KOPT-K1 (cell line): ENCODE measurements around the gene WNT6.

Source experiments
- H3K27ac ChIP-seq: fragments of 200-600 bp; sonication (generic); 2 replicates; pipeline ENCODE4 v1.5.1; 2016; ENCODE audit warnings: antibody characterized with exemption, mild to moderate bottlenecking, low read depth, low read length; ENCODE audit not compliant: poor library complexity, severe bottlenecking
- H3K36me3 ChIP-seq: fragments of 200-600 bp; sonication (generic); 2 replicates; pipeline ENCODE4 v1.5.1; 2017; ENCODE audit warnings: antibody characterized with exemption, mild to moderate bottlenecking, low read length, moderate library complexity; ENCODE audit not compliant: insufficient read depth
- H3K9me3 ChIP-seq: fragments of 200-600 bp; sonication (generic); 2 replicates; pipeline ENCODE4 v1.5.1; 2017; ENCODE audit warnings: antibody characterized with exemption, low read length, mild to moderate bottlenecking; ENCODE audit not compliant: insufficient read depth, poor library complexity, severe bottlenecking

Gene WNT6

DNA sequence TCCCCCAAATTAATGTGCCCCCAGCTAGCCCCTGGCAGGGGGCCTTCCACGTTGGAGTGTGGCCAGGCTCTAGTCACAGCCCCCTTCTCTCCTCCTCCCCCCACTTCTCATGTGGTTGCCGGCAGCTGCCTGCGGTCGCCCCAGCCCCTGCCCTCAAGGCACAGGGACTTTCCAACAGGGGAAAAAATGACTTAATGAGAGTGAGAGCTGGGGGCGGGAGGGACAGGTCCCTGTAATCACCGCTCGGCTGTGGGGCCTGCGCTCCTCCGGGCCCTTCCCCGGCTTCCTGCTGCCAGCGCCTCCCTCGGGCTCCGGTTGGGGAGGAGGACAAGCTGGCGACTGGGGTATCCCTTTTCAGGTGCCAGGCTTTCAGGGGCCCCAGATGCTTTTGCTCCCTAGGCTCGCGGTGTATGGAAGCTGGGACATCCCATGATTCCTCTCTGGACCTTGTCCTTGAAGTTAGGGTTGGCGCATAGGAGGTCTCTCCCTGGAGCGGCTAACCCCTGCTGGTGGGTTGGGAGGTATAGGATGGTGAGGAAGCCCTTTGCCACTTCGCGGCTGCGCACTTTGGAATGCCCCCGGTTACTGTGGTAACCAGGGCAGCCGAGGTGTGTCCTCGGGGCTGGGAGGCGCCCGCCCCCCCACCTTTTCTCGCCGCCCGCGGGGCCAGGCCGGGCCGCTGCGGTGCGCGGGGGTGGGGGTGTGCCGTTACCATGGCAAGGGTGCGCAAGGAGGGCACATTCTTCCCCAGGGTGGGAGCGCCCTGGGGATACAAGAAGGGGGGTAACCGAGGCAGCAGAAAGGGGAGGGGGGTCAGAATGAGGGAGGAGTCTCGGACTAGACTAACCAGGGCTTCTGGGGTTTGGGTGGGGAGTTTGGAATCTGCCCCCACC is 37.1 kb downstream of the WNT6 start:
- no peak overlapping the region for H3K27ac ChIP-seq
- H3K36me3 ChIP-seq, result no peaks in the 10 kb centered on the region
- H3K9me3 ChIP-seq, result no peaks in the 10 kb centered on the region

DNA sequence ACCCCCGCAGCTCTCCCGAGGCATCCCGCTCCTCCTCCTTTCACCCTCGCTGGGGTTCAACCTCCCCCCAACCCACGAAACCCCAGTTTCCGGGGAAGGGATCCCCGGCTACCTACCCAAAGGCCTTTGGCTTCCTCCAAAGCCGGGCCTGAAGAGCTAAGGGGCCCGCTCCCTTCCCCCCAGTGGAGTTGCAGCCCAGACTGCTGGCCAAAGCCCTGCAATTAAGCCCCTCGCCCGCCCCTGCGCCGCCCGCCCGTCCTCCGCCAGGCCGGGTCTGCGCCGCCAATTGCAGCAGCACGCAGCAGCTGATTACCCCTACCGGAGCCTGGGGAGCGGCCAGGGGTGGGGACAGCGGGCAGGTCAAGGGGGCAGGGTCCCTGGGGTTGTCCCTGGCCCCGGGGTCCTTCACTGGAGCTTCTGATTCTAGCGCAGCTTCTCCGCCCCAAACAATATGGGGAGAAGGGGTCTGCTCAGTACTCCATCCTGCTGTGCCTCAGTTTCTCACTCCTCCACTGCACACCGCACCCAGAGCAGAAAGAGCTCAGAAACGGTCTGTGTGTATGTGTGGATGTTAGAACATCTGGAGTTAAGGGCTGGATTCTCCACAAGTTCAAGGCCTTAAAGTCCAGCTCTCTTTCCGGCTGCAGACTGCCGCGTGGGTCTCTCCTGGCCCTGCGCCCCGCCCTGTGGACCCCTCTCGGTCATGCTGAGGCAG is 37.9 kb downstream of the WNT6 start:
- H3K36me3 ChIP-seq, result no peaks in the 10 kb centered on the region
- H3K9me3 ChIP-seq, result no peaks in the 10 kb centered on the region
- H3K27ac ChIP-seq, result no peak overlapping the region

DNA sequence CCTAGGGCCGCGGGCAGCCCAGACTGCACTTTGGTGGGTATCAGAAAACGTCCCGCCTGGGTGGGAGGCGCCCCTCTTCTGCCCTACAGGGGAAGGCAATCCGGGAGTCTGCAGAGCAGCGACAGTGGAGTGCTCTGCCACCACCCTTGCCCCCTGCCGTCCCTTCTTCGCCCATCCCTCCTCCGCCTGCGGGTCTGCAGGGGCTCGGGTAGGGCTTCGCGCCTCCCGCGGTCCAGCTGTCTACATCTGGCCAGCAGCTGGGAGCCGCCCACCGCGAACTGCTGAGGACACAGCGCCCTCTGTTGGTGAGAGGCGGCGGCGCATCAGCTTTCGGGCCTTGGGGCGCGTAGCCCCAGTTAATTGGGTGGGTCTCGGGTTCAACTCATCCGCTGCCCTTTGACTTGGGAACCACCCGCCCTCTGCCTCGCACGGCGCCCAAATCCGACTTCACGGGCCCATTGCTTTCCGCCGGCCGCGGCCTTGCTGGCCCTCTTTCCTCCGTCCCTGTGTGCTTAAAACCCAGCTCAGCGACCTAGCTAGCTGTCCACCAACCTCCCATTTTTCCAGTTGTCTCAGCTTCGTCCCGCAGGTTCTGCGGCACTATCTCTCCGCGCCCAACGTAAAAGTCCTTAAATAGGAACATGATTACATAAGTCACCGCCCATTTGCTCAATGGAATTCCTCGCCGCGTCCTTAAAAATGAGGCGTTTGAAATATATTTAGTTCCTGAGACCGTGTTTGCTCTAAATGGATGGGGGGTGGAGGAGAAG is 38.7 kb downstream of the WNT6 start:
- no peak overlapping the region for H3K27ac ChIP-seq
- H3K9me3 ChIP-seq, result no peaks in the 10 kb centered on the region
- no peaks in the 10 kb centered on the region for H3K36me3 ChIP-seq

DNA sequence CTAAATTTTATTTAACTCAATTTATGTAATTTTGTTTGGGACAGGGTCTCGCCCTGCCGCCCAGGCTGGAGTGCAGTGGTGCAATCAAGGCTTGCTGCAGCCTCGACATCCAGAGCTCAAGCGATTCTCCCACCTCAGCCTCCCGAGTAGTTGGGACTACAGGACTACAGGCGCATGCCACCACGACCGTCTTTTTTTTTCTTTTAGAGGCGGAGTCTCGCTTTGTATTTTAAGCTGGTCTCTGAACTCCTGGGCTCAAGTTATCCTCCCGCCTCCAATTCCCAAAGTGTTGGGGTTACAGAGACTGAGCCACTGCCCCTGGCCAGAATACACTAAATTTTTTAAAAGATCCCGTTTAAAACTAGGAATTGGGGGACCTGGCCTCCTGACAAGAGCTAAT is 39.5 kb downstream of the WNT6 start:
- Histone ChIP-seq H3K36me3 (no peaks in the 10 kb centered on the region), H3K27ac (no peak overlapping the region), H3K9me3 (no peaks in the 10 kb centered on the region)

DNA sequence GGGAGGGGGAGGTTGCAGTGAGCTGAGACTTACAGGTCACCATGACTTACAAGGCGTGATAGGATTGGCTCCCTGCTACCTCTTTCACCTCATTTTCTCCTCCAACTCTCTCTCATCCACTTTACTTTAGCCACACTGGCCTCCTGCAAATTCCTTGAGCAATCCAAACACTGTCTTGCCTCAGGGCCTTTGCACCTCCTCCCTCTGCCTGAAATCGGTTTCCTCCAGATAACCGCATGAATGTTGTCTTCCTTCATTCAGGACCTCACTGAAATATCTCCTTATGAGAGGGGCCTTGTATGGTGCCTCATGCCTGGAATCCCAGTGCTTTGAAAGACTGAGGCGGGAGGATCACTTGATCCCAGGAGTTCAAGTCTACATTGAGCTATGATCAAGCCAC is 42.8 kb downstream of the WNT6 start:
- Histone ChIP-seq H3K36me3 (no peaks in the 10 kb centered on the region), H3K9me3 (no peaks in the 10 kb centered on the region), H3K27ac (no peak overlapping the region)

DNA sequence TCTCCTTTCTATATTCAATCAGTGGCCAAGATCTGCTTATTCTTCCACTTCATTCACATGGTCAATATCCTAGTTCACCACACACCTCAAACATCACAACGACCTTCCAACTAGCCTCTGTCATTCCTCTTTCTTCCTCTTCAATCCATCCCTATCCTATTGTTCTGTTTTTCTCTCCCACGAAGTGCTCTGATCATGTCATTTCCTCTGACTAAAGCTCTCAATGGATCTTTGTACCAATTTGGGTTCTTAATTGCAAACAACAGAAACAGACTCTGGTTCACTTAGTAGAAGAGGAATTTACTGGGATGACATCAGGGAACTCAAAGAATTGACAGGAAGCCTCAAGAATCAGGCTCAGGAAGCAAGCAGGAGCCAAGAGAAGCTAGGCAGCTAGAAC is 44.6 kb downstream of the WNT6 start:
- Histone ChIP-seq H3K36me3 (no peaks in the 10 kb centered on the region), H3K9me3 (no peaks in the 10 kb centered on the region), H3K27ac (no peak overlapping the region)

DNA sequence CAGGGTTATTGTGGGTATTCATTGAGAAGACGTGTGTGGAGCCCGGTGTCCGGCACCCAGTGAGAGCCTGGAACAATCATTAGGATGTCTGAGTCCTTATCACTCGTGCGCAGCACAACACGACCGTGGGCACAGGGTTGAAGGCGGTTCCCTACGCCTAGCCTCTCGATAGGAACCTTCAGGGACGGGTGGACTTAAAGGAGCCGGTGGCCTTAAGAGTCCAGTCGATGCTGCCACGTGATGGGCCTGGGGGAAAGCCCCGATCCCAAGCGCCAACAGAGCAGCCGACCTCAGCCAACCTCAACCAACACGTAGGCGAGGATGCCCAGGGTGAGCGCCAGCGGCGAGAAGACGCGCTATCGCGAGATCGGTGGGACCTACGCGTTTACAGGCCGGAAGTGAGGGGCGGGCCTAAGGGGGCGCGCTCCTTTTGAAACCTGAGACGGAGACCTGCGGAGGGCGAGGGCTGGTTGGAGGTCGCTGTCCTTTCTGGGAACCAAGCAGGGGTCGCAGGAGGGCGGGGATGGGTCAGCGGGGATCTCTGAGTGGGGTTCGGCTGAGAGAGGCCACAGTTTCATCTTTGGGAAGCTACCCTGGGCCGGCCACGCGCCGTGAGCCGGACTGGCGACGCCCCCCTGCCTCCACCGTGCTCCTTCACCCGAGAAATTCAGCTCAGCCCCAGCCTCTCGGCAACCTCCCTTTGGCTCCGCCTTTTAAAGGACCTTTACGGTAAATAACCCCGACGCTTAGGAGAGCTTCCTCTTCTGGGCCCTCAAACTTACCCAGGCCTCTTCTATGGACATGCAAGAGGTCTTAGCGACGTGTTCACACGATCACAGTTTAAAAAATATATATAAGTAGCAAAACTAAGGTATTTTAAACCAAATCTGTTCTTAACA is 49.4 kb downstream of the WNT6 start:
- no peak overlapping the region for H3K27ac ChIP-seq
- no peaks in the 10 kb centered on the region for H3K9me3 ChIP-seq
- no peaks in the 10 kb centered on the region for H3K36me3 ChIP-seq

DNA sequence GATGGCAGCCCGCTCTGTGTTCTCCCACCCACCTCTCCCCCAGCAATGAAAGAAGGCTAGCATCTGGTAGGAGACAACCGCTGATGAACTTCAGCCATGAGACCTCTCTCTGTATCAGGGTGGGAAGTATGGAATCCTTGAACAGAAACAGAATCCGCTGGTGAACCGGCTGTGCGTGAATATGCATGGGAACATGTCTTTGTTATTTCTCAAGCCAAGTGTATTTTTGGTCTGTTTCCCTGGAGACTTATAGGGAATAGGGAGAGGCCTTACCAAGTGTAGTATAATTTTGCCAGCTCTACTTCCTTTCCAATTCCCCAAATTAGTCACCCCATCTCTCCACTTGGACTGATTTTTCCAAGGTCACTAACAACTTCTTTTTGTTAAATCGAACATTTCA is 51.1 kb downstream of the WNT6 start:
- Histone ChIP-seq H3K27ac (no peak overlapping the region), H3K36me3 (no peaks in the 10 kb centered on the region), H3K9me3 (no peaks in the 10 kb centered on the region)

DNA sequence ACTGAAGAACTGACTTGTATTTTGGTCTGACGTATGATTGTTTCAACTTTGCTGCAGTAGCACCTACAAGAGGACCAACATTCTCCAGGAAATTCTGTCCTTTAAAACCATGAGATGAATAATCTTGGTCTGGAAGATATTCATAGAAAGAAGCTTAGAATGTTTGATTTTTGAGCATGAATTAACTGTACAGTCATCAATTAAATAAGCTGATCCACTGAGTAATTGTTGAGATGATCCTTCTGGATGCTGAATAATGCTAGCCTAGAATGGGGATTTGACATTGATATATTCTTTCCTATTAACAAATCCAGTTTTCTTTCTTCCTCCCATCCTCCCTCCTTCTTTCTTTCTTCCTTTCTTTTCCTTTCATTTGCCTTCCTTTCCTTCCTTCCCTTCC is 60.9 kb downstream of the WNT6 start:
- Histone ChIP-seq H3K9me3 (peaks cover 15% of the 10 kb centered on the region), H3K36me3 (no peaks in the 10 kb centered on the region)

More for the DNA sequence above, 60.9 kb downstream of the WNT6 start:
- no peak overlapping the region for H3K27ac ChIP-seq
